ENCODE measurements around the gene GABARAPL2.
"Not testable (repeated sequence)": the region's sequence is repeated elsewhere in the genome, so short reads cannot be mapped to it uniquely, and the experiment has no call there.

Gene GABARAPL2, protein sequence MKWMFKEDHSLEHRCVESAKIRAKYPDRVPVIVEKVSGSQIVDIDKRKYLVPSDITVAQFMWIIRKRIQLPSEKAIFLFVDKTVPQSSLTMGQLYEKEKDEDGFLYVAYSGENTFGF

DNA sequence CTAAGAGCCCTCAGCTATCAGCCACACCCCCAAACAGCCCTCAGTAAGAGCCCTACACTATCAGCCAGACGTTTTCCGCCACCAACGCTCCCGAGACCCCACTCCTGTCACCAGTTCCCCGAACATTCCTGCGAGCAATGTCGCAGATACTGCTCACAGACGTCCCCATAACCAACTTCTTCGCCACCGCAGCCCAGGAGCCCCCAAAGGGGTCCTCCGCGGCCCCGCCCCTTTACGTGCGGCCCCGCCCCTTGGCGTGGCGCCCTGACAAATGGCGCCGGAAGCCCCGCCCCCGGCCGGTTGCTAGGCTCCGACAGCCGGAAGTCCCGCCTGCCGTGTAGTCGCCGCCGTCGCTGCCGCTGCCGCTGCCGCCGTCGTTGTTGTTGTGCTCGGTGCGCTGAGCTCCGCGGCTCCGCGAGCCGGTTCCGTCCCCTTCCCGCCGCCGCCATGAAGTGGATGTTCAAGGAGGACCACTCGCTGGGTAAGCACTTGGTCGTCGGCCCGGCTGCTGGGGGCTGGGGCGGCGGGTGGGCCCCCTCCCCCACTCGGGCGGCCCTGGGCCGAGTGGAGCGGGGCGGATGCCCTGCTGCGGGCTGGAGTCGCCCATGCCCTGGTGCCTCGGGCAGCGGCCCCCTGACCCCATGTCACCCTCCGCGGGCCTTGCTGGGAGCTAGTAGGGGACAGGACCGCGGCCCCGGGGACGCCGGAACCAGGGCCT lies at the start of gene GABARAPL2:
GABARAPL2 (plus strand) TSS at position 340 of the 718 bp plus-strand sequence; CDS start at position 448, 108 bp downstream.
- DNase-seq (ENCODE audit: low spot score) = peak; percentile 62

DNA sequence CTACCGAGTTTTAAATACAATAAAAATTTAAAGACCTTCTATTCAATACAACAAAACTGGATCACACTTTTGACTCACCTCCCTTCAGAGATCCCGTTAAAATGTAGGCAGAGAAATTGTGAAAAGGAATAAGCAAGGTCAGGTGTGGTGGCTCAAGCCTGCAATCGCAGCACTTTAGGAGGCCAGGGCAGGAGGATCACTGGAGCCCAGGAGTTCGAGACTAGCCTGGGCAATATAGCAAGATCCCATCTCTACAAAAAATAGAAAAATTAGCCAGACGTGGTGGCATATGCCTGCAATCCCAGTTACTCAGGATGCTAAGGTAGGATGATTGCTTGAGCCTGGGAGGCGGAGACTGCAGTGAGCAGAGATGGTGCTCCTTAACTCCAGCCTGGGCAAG lies 47.0 kb upstream of the GABARAPL2 start:
- no peak for DNase-seq (ENCODE audit: low spot score)

- DNase-seq (ENCODE audit: low spot score) = no peak
These were observed 40.0 kb upstream of the GABARAPL2 start for GRCh38 chr16:75526032-75526790.

GRCh38 chr16:75527825-75528299 lies 38.3 kb upstream of the GABARAPL2 start:
- DNase-seq (ENCODE audit: low spot score) = no peak

- no peak for DNase-seq (ENCODE audit: low spot score)
These were observed 36.9 kb upstream of the GABARAPL2 start for GRCh38 chr16:75529056-75529905.

DNA sequence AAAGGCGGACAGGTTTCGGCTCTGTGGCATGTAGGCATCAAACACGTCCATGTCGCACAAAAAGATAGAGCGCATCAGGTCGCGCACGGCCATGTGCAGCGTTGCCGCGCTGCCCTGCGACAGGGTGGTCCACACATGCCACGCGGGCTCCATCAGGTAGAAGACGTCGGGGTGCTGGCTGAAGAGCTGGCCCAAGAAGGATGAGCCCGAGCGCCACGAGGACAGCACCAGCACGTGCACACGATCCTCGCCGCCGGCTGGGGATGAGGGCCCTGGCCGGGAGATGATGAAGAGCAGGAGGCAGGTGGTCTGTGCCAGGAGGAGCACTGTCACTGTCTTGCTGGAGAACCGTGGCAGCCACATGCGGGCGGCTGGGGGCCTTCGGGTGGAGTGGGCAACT lies 36.2 kb upstream of the GABARAPL2 start:
- no peak for DNase-seq (ENCODE audit: low spot score)

DNA sequence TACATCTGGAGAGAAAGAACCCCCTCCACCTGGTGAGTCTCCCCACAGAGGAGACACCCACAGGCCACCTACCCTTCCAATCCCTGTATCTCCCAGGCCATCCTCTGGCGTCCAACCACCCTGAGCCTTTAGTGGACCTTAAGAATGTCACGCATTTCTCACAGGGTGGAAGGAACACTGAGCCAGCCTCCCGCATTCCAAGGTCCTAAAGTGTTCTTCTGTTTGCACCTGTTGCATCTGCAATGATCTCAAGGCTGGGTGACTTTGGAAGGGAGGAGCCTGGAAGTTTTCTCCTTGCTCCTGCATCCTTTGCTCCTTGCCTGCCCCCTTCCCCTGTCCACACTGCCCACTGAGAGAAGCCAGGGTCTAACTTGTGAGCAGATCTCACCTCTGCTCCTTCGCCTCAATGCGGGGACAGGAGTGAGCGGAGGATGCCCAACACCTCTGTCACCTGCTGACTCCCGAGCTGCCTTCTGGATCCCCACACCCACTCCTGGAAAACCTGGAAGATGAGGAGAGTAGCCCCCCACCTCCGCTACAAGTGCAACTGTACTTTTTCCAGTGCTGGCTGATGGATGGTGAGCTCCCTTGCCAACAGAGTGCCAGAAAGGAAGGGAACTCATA lies 33.9 kb upstream of the GABARAPL2 start:
- no peak for DNase-seq (ENCODE audit: low spot score)

- no peak for DNase-seq (ENCODE audit: low spot score)
These were observed 33.4 kb upstream of the GABARAPL2 start for GRCh38 chr16:75532791-75533190.

- DNase-seq (ENCODE audit: low spot score) = no peak
These were observed 31.5 kb upstream of the GABARAPL2 start for GRCh38 chr16:75534560-75535205.

DNA sequence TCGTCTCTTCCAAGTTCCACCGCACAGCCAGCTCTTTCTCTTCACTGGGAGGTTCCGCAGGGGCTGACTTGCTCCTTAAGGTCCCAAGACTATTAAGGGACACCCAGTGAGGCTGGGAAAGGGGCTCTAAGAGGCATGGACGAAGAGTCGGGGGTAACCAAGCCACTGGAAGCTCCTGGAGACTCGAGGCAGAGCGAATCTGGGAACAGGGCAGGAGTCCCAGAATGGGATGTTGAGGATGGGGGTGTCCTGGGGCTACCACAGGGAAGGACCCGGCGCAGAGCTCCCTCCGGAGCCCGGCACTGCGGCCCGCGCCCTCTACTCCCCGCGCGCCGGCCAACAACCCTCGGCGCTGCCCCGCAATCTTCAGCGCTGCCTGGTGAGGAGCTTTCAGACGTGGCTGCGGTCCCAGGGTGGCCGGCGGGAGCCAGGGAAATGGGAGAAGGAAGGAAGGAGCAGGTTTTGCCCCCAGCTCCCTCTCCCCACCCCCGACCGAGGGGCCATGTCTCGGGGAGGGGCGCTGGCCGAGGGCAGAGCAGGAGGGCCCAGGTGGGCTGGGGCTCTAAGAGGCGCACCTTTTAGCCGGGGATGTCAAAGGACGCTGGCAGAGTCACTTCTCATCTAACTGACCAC lies 30.9 kb upstream of the GABARAPL2 start:
- no peak for DNase-seq (ENCODE audit: low spot score)

DNA sequence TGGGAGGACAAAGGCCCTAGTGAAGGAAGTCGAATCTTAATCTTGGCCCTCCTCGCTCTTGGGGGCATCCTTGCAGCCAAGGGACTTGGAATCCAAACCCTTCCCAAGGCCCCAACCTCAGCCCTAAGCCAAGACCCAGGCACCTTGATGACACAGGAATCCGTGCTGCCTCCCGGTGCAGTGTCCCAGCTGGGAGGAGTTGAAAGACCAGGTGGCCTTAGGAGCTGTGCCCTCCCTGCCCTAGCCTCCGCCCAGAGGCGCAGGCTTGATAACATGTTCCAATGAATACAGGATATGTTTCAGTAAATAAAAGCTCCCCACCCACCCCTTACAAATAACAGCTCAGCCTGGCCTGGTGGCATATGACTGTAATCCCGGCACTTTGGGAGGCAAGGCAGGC lies 30.3 kb upstream of the GABARAPL2 start, which contains the start of gene CHST5:
CHST5 (minus strand) TSS at position 208 of the 400 bp plus-strand sequence. CDS start 5,724 bp downstream, outside the sequence.
- no peak for DNase-seq (ENCODE audit: low spot score)

GRCh38 chr16:75537776-75538175 lies 28.4 kb upstream of the GABARAPL2 start:
- no peak for DNase-seq (ENCODE audit: low spot score)

GRCh38 chr16:75538882-75539565 lies 27.2 kb upstream of the GABARAPL2 start:
- not testable (repeated sequence) for DNase-seq (ENCODE audit: low spot score)

GRCh38 chr16:75541236-75541635 lies 24.9 kb upstream of the GABARAPL2 start:
- DNase-seq (ENCODE audit: low spot score) = no peak

- DNase-seq (ENCODE audit: low spot score) = not testable (repeated sequence)
These were observed 23.7 kb upstream of the GABARAPL2 start for GRCh38 chr16:75542462-75542861.

DNA sequence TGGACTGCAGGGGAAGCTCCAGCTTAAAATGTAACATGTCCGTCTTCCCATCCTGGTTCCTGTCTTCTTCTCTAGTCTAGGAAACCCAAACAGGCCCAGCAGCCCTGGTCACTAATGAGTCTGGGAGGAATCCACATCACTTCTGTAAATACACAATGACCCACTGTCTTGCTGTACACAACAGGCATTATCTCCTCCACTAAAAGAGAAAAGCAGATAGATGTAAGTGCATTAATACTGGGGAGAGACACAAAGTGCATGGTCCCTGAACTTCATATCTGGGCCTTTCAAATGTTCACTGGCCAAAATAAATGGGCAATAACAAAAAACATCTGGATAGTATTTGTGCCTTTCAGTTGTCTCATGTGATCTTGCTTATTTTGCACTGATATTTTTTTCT lies 20.3 kb upstream of the GABARAPL2 start:
- DNase-seq (ENCODE audit: low spot score) = not testable (repeated sequence)

DNA sequence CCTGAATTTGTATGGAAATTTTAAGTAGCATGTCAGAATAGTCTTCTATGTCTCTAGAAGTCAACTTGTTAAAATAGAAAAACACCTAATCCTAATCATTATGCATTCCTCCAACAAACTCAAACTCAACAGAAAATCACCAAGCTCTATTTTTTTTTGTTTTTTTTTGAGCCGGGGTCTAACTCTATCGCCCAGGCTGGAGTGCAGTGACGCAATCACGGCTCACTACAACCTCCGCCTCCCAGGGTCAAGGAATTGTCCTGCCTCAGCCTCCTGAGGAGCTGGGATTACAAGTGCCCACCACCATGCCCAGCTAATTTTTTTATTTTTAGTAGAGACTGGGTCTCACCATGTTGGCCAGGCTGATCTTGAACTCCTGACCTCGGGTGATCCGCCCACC lies 19.9 kb upstream of the GABARAPL2 start:
- DNase-seq (ENCODE audit: low spot score) = no peak

- not testable (repeated sequence) for DNase-seq (ENCODE audit: low spot score)
These were observed 17.7 kb upstream of the GABARAPL2 start for GRCh38 chr16:75548456-75548855.

DNA sequence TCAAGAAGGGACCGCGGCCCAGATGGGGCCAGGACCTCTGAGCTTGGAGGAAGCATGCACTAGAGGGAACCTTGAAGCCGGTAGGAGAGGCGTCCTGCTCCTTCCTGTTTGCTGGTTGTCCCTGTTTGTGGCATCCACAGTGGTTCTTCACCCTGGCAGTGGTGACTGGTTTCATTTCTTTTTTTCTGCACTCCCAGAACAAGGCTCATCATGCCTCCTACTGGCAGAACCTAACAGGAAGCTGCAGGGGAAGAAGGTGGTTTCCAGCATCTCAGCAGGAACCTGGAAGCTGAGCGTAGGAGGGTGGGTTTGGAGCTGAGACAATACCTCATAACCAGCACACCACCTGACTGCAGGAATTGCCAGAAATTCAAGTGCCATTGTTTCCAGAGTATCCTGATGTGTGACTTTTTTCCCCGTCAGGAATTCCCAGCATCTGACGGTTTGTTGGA lies 15.9 kb upstream of the GABARAPL2 start:
- DNase-seq (ENCODE audit: low spot score) = no peak

- no peak for DNase-seq (ENCODE audit: low spot score)
These were observed 13.2 kb upstream of the GABARAPL2 start for GRCh38 chr16:75552951-75553350.
